GM20431 (cell line): ENCODE data around the gene NRAP.

Source experiments
- in situ Hi-C: fragments of 300-500 bp; cut with MseI, MboI; formaldehyde crosslinking; loops from one replicate; pipeline ENCODE4 v1.15.0; 2020; ENCODE audit warnings: low sequenced_read_pairs; ENCODE audit not compliant: unreplicated experiment

Gene NRAP

DNA sequence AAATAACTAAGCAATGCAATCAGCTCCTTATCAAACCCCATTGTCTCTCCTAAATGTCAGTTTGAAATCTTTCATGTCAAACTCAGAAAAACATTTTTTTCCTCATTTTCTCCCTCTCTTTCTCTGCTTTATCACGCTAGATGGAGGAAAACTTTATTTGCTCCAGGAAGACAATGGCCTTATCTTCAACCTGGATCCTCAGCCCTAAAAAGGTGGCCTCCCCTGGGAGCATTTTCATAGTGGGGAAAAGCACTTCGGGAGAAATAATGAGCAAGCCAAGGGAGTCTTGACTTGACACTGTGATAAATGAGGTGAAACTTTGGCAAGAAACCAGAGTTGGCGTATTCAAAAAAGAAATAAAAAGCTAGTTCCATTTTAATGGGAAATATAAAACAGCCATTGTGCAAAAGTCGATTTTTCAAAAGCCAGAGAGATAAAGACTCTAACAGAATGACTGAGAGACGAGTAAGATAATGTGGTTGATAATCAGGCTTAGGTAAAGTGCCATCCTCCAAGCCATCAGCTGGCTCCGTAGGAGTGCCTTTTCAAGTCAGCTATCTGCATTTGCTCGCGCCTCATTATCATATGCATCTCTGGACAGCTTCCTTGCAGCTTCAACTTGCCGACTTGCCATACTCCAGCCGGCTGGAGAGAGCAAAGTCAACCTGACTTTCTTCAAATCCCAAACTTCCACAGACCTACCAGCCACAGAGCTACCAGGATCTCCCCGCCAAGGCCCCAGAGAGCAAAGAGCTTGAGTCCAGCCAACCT lies 91.1 kb downstream of the NRAP start:
- in situ Hi-C loops, result no loop called here

- in situ Hi-C loops, result no loop called here
These were observed 94.3 kb downstream of the NRAP start for GRCh38 chr10:113569576-113569975.

DNA sequence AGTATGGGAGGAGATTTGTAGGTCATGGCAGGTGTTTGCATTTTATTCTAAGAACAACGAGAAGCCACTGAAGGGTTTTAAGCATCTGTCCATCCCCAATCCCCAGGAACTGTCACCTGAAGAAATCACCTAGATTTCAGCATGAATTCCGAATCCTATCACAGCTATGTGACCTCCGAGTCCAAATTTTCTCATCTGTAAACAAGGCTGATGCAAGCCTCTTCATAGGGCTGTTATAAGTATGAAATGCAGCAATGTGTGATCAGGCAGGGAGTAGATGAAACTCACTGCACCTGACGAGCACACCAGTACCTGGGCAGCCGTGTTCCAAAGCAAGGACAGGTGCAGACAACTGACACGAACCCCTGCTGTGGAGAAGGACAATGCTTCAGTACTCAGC lies 97.0 kb downstream of the NRAP start:
- in situ Hi-C loops, result no loop called here

- in situ Hi-C loops, result no loop called here
These were observed 98.5 kb downstream of the NRAP start for GRCh38 chr10:113565364-113565763.

DNA sequence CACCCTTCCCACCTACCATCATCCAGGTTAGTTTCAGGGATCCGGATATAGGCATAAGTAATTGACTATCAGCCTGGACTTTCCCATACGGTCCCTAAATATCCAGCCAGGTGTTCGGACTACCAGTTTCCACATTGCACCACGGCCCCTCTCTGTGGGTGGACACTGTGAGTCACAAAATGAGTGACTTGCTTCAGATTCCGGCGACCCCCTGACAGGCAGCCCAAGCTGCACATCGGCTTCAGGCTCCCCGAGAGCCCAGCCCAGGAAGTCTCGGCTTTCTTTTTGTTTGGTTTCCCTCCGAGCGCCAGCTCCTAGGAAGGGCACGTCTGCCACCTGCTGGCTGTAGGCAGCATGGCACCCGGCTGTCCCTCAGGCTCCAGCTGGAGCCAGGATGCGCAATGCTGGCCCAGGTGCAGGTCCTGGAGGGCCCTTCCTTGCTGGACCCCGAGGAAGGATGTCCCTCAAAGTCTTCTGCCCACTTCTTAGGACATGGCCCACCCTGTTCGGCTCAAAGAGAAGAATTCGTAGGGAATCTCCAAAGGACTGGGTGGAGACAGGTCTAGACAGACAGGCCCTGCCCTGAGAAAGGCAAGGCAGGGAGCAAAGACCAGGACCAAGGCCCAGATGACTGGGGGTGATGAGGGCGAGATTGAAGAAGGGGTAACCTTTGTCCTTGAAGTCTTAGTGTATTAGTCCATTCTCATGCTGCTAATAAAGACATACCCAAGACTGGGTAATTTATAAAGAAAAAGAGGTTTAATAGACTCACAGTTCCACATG lies 100.3 kb downstream of the NRAP start:
- in situ Hi-C loops, result no loop called here

DNA sequence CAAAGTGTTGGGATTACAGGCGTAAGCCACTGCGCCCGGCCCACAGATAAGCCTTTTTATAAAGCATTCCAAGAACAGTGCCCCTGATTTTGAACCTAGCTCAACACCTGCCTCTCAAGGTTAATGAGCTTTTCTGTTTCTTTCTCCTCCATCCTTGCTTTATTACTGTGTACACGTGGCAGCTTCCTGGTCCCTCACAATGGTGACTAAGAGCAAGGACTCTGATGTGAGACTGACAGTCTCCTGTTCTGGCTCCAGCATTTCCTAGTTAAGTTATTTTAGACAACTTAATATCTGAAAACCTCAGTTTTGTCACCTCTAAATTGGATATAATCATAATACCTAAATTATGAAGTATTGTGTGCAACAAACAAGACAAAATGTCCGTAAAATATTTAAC lies 101.1 kb downstream of the NRAP start:
- in situ Hi-C loops, result no loop called here

DNA sequence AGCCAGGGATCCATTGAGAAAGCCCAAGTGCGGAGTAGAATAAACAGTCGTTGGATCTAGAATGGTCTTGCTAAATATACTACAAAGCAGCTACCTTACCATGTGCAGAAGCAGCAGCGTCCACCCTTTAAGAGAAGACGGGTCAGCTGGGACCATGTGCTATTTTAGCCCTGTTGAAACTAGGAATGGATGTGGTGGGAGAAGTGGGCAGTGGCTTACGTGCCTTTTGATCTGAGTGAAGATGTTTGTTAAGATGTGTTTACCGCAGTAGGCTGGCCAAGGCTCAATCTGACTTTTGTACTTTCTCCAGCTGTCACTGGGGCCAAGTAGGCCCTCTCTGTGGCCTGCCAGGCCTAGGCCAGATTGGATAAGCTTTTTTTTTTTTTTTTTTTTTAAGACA lies 101.8 kb downstream of the NRAP start:
- in situ Hi-C loops, result no loop called here

- in situ Hi-C loops, result no loop called here
These were observed 102.6 kb downstream of the NRAP start for GRCh38 chr10:113561214-113561613.

DNA sequence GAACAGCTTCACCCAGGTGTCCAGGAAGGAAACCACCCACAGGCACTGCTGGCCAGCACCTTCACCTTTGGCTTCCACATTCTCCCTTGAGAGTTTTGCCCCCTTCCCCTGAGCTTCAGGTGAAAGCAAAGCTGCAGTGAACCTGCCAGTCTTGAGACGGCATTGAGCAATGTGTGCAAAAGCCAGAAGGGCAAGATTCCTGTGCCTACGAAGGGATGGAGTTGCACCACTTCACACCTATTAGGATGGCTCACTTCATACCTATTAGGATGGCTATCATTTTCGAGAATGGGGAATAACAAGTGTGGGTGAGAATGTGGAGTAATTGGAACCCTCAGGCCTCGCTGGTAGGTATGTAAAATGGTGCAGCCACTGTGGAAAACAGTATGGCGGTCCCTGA lies 103.8 kb downstream of the NRAP start:
- in situ Hi-C loops, result no loop called here

GRCh38 chr10:113557903-113558321 lies 105.9 kb downstream of the NRAP start:
- in situ Hi-C loops, result no loop called here

DNA sequence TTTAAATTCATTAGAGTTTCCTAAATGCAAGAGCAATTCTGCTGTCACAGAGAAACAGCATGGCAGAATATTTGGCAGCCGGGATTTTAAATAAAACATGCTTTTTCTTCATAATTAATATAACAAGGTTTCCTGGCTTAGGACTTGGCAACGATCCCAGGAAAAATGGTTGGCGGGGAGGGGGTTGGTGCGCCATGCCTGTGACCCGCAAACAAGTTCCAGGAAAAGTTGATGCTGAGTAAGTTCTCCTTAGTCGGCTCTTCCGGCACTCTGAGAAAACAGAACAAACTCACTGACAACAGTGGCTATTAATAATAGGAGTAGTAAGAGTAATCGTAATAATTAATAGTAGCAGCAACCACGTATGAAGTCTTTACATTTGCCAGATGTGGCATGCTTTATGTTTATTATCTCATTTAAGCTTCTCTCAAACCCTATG lies 106.4 kb downstream of the NRAP start:
- in situ Hi-C loops, result no loop called here

DNA sequence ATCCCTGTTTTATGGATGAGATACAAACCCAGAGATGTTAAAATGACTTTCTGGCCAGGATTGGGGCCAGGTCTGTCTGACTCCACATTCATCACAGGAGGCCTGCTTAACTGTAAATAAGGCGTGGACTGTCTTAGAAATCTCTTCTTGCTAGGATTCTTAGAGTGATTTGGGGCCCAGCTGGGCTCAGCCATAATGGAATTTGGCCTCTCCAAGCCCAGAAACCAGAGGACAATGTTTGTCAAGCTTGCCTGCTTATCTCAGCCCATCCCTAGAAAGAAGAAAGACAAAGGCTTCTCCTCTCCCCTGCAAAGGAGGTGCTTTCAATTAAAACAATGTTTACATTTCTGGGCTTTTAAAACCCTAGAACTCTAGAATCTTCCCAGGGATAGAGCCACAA lies 108.1 kb downstream of the NRAP start:
- in situ Hi-C loops, result no loop called here

DNA sequence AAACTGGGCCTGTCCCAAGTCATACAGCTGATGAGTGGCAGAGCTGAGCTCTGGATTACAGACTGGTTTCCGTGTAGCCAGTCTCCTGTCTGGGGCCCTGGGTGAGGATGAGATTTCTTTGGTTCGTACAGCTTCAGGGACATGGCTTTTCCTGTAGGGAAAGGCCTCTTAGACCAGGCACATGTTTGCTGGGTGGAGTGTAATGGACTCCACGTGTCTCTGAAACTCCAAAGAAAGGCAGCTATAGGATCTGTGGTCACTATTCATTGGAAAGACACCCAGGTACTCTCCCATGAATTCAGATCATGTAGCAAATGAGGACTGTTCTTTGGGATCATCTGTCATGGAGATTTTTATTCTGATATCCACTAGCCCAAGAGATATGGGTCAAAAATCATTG lies 108.6 kb downstream of the NRAP start:
- in situ Hi-C loops, result no loop called here

DNA sequence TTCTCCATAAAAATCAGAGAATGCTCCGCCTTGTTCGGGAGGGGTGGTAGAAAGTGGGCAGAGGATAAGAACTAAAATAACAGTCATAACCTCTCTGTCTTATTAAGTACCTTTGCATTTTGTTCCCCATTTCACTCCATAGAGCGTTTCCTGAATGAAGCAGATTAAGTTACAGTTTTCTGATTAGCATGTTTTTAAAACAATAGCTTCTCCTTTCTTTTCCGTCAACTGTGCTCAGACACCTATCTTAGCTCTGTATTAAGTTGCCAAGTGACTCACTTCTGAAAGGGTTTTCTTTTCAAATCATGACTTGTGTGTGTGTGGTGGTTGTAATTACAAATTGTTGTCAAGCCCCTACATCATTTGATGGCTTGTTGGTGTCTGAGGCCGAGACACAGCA lies 109.6 kb downstream of the NRAP start:
- in situ Hi-C loops, result no loop called here

DNA sequence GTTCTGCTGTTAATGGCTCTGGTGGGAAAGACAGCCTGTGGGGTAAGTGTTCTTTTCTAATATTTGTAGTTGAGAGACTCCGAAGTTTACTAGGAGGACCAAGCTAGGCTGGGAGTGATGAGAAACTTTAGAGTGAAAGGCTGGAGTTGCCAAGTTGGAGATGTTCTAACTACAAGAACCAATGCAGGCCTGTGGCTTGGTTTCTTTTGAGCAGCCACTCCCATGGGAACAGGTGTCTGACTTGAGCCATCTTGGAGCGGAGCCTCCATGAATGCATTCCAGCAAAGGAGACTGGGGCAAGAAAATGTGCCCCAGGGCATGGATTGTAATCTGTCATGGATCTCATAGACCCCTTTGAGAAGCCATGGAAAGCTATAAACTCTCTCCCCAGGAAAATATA lies 110.7 kb downstream of the NRAP start:
- in situ Hi-C loops, result no loop called here

DNA sequence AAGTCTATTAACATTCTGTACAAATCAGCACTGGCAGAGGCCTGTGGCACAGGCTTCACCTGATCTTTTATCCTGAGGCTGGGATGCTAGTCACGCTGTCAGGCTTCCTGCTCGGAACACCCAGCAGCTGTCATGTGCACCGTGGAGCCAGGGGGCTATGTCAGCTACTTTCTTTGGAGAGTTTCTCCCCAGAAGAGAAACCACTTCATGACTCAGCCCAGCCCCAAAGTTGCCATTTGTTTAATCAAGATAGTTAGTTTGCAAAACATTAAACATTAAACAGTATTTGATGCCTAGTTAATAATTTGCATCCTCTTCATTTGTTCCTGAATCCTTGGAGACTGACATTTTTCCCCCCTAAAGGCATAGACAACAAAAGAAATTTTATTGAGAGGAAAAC lies 111.1 kb downstream of the NRAP start, which contains the start of gene HABP2:
Gene HABP2, plus strand, starts transcription at position 353 of the 400 bp plus-strand sequence. CDS start 69 bp downstream, outside the sequence.
- in situ Hi-C loops, result no loop called here

DNA sequence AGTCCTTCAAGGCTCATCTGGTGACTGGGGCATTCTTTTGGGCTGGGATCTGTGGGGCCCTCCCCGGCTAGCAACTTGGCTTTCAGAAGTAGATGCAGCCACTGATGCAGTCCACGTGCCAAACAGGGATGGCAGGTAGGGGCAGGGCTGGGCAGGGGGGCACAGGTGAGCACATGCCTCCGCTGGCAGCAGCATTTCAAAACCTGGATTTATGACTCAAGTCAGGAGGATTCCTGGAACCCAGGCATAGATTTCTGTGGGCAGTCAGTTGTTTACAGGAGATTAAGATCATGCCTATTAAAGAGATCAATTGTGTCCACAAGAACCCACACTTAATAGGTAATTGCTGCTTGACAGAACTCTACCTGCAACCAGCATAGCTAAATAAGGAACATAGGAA lies 111.8 kb downstream of the NRAP start:
- in situ Hi-C loops, result no loop called here

DNA sequence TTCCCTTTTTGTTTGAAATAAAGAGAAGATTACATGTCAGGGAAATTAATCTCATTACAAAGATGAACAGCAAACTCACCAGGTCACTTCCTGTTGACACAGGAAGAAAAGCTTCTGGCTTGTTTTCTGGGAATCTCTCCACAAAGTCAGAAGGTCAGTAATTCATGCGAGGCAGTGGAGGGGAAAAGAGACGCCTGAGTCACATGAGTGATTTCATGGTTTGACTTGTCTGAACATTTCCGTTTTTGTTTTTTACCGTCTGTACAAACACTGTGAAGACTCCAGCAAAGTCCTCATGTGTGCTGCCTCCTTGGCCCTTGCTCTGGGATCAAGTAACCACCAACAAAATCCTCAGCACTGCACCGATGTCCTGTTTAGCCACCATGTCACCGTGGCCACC lies 113.5 kb downstream of the NRAP start:
- in situ Hi-C loops, result no loop called here

DNA sequence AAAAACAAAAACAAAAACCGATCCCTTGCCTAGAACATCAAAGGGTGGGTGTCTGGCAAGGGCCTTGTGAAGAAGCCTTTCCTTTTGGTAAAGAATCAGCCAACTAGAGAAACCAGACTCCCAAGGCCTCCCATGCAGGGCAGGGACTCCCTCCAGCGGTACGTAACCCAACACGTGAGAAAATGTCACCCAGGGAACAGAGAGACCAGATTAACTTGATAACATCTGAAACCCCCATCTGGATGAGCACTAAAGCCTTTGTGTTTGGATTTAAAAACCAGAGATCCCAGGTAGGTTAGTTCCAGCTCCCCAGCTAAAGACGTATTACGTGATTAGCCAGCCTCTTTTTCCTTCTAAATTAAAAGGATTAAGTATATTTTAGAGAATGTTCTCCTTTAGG lies 114.0 kb downstream of the NRAP start:
- in situ Hi-C loops, result no loop called here

DNA sequence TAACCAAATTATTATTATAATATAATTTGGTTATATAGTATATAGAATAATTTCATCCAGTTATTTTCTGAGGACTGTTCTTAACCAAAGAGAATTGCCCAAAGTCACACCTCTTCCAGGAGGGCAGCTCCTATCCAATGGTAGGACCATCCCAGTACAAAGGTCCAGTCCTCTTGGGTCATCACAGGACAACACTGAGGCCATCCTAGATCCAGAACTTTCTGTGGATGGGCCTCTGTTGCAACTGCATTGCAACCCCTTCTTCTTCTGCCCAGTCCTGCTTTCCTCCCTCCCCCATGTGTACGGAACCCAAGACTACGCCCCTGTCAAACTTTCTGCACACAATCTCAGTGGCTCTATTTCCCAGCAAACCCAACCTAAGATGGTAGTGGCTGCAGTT lies 116.4 kb downstream of the NRAP start:
- in situ Hi-C loops, result no loop called here

- in situ Hi-C loops, result no loop called here
These were observed 119.4 kb downstream of the NRAP start for GRCh38 chr10:113544392-113544791.
